ENCODE data around the gene PASD1.

GRCh38 chrX:151570561-151570960 is 7.1 kb downstream of the PASD1 start:
- TF ChIP-seq POLR2A (IDR thresholded peaks at IDR 0.05) = no peak
- TF ChIP-seq, protein P1, sequence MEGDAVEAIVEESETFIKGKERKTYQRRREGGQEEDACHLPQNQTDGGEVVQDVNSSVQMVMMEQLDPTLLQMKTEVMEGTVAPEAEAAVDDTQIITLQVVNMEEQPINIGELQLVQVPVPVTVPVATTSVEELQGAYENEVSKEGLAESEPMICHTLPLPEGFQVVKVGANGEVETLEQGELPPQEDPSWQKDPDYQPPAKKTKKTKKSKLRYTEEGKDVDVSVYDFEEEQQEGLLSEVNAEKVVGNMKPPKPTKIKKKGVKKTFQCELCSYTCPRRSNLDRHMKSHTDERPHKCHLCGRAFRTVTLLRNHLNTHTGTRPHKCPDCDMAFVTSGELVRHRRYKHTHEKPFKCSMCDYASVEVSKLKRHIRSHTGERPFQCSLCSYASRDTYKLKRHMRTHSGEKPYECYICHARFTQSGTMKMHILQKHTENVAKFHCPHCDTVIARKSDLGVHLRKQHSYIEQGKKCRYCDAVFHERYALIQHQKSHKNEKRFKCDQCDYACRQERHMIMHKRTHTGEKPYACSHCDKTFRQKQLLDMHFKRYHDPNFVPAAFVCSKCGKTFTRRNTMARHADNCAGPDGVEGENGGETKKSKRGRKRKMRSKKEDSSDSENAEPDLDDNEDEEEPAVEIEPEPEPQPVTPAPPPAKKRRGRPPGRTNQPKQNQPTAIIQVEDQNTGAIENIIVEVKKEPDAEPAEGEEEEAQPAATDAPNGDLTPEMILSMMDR (IDR thresholded peaks at IDR 0.05) = no peak
